CD4-positive, alpha-beta T cell treated with Interleukin-6 for 4 hours (primary cell): ENCODE data around the gene DUOX1.
"Not testable (repeated sequence)": the region's sequence is repeated elsewhere in the genome, so short reads cannot be mapped to it uniquely, and the experiment has no call there.

Source experiments
- DNase-seq: peaks from one replicate; pipeline ENCODE4 v3.0.0-alpha.2; 2020; ENCODE audit warnings: mixed read lengths

The DUOX1 gene

DNA sequence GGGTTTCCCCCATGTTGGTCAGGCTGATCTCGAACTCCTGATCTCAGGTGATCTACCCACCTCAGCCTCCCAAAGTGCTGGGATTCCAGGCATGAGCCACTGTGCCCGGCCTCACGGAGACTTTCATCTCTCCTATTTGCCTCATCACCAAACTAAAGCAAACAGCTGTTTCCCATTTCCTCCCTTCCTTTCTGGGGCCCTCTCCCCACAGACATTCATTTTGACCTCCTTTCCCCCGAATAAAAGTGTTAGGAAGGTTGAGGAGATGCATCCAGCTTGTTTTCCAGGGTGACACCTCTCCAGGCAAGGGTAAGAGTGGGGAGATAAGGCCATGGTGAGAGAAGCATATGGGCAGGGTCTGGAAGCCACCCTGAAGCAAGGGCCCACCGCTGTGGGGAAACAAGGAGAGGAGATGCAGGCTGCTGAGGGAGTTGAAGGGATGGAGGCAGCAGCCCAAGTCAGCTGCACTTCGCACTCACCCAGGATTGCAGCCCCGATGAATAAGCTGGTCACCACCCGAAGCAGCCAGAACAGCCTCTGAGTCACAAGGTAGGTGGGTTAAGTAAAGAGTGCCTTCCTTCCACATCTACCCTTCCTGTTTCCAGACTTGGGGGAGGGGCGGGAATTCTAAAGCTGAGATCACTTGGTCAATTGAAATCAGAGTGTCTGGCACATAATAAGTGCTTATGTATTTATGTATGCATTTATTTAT is 7.9 kb upstream of the DUOX1 start:
- no peak for DNase-seq

DNA sequence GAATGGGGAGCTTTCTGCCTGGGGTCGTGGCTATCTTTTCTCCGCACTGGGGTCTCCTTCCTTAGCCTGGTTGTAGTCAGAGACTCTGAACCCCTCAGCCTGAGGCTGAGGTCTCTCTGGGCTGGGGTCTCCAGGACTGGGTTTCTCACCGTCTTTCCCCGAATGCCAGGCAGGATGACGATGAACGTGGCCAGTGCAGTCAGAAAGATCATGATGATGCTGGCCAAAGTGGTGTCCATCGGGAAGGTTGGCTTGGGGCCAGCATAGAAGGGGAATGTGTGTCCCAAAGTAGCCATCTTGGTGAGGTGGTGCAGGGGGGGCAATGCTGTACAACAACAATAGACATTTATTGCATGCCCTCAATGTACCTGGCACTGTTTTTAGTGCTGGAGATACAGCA is 7.1 kb upstream of the DUOX1 start:
- DNase-seq, result no peak

DNA sequence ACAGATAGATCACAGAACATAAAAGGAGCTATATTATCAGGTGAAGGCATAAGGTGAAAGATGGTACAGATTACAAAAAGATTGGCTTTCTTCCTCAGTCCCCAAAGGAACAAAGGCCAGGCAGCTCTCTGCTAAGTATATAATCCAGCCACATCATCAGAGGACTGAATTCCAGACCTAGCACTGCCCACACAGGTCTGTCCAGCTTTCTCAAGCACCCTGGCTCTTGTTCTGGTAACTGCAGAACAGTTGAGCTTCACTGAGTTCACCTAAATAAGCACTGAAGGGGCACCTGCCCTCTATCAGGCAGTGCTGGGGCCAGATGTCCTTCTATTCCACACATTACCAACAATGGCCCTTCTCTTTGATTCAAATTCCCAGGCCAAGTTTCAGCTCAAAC is 6.4 kb upstream of the DUOX1 start:
- no peak for DNase-seq

DNA sequence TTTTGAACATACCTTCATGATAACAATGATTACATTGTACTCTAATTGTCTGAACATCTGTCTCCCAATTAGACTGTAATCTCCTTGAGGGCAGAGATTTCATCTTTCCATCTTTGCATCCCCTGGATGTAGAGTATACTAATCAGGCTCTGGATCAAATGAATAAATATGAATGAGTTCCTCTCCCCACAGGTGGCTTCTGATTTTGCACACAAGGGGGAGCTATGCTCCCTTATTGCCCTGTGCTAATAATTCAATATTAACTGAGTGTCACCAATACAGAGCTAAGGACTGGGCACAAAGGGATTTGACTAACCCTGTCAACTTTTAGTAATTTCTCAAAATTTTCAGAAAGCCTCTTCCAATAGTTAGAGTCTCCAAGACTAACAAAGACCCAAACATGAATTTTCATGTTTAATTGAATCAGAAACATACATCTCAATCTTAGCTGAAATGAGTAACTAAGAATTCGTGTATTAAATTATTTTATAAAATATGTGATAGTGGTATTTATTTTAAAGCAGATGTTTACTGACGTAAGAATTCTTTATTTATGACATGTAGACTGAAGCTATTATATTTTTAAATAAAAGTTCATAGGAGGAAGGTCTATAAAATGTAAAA is 3.1 kb upstream of the DUOX1 start:
- peak; percentile 60 for DNase-seq

DNA sequence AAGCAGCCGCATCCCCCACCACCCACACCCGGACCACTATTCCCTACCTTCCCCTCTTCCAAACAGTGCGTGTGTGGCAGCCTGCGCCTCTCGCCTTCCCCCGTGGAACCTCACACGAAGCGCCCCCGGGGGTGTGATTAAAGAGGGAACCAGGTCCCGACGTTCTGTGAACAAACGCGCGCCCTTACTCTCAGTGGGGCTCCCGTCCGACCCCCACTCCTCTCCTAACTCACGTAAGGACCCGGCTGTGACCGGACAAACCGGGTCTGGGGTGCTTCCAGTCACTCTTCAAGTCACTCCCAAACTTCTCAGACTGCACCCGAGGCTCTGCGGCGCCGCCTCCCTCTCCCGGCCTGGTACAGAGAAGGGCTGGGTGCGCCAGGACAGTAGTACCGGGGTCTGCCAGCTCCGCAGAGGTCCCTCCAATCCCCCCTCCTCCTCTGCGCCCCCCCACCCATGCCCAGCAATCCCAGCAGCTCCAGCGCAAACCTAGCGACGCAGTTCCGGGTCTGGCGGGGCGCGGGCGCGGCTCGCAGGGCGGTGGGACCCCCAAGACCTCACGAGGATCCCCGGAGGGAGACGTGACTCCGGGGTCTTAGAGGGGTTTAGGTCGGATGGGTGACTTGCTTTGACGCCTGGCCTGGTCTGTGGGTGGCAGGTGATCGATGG is 689 bp upstream of the DUOX1 start:
- no peak for DNase-seq

DNA sequence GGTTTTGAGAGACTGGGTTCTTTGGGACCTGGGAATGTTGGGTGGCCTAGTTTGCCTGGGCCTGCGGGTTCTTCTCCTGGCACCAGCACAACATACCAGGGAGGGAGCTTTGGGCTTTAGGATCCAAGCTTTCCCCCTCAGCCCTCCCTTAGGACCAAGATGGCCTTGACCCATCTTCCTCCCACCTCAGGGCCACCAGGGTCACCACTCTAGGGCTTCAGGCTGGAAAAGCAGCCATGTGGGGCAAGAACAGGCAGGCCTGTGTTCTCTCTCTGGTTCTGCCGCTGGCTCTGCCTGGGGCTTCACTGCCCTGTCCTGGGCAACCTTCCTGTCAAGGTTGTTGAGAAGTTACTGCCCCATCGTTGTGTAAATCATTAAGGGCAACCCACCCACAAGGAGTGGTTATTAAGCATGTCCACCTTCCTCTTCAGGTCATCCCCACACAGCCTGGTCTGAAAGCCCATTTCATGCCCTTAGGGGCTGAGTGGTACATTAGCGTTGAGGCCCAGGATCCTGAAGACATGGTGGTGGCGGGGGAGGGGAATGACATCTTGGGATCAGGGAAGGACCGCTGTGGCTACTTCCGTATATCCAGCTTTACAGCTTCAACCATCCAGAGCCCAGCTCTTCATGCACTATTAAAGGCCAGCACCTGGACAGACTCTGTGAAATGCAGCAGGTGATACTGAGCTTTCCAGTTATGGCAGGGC is 652 bp downstream of the DUOX1 start:
- DNase-seq, result no peak

DNA sequence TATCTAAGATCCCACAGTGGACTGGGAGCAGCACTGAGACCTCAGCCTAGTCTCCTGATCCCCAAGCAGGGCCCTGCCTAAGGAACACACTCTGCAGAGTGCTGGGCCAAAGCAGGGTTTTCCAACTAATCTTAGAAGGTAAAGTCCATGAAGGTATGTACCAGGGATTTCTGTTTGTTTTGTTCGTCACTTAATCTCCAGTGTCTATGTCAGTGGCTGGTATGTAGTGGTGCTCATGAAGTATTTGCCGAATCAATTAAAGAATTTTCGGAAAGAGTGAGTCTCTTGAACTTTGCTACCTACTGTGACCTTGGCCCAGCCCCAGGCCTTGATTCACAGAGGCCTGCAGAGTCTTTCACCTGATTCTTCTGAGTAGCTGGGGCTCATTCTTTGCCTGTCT is 1.7 kb downstream of the DUOX1 start:
- no peak for DNase-seq

DNA sequence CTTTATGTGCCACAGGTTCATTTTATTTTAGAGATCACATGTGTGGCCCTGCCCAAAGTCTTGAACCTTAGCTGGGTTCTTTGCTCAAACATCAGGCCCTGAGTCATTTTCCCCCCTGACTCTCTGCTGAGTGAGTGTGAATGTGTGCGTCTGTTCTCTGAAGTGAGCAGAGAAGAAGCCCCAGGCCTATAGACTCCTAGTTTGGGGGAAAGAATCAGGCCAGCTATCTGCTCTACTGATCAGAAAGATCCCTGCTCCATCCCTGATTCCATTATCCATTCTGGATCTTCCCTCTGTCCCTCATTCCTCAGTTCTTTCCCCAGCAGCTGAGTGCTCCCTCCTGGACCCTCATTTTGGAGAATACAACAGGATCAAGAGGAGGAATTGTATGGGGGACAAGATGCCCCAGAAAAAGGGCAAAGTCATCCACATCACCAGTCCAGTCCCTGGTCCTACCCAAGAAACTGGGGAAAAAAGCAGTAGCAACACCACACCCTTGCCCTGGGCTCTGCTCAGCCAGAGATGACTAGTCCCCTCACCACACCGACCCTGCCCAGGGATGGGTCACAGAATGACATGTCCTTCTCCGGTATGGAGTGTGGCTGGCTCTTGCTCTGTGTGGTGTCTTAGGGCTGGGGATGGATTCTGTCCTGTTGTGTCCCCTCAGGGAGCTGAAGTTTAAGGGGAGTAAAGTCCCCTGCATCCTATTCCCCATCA is 3.2 kb downstream of the DUOX1 start:
- no peak for DNase-seq

DNA sequence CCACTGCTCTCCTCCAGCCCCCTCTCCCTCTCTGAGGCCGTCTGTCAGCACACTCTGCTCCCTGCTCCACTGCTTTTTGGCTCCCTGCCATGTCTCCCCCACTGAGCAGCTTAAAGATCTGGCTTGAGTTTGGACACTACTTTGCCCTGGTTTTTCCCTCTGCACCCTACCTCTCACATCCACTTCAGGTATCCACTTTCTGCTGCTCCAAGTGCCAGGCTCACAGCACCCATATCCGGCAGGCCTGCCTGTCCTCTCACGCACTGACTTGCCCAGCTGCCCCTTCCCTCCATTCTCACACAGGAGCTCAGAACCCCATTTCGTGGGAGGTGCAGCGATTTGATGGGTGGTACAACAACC is 3.7 kb downstream of the DUOX1 start:
- DNase-seq, result no peak

DNA sequence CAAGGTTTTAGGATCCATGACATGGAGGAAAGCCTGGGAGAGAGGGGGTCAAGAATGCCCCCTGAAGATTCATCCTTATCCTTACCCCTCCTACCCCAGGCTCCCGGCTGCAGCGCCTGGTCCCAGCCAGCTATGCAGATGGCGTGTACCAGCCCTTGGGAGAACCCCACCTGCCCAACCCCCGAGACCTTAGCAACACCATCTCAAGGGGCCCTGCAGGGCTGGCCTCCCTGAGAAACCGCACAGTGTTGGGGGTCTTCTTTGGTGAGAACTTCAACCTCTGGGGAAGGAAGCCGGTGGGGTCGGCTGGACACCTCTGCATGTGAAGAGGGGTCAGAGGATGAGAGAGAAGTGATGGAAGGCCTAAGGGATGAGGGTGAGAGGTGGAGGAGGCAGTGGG is 4.3 kb downstream of the DUOX1 start:
- DNase-seq, result no peak

DNA sequence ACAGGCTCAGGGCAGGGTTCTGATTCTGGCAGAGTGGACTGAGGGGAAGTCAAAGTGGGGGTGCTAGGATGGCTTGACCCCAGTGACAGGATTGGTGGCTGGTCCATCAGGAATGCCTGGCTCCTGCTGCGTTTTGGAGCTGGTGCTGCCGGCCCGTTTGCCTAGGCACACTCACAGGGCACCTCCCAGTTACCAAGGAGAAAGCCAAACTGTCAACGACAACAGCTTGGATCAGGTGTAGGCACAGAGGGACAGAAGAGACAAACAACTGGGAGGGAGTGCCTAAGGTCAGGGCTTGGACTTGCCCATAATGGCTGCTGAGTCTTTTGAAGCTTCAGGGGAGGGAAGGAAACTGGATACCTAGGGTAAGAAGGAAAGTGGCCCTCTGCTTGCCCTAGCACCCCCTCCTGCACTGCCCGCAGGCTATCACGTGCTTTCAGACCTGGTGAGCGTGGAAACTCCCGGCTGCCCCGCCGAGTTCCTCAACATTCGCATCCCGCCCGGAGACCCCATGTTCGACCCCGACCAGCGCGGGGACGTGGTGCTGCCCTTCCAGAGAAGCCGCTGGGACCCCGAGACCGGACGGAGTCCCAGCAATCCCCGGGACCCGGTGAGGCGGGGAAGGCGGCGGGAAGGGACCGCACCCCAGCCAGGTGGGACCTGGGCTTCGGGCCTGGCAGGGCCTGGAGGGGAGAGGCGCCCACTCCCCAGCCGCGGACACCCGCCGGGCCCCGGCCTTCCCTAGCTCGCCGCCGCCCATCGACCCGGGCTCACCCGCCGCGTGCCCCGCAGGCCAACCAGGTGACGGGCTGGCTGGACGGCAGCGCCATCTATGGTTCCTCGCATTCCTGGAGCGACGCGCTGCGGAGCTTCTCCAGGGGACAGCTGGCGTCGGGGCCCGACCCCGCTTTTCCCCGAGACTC is 5.1 kb downstream of the DUOX1 start:
- DNase-seq, result peak; percentile 31

DNA sequence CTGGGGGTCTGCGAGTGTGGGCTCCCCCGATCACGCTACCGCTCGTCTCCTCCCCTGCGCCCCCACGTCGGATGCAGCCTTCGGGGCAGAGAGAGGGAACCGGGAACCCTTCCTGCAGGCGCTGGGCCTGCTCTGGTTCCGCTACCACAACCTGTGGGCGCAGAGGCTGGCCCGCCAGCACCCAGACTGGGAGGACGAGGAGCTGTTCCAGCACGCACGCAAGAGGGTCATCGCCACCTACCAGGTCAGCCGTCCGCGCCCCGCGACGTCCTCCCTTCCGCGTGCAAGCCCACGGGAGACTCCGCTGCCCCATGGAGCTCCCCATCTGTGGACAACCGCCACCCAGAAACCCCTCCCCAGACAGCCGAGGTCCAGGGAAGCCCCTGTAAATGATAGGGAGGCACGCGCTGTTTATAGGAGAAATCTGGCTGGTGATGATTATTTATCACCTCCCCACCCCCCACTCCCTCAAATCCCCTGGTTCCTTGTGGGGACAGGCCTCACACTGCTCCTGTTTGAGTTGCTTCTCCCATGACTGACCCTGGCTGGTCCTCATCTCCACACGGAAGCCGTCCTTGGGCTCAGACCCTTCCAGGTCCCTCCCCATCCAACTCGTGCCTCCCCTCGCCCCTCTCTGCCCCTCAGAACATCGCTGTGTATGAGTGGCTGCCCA is 6.0 kb downstream of the DUOX1 start:
- not testable (repeated sequence) for DNase-seq

DNA sequence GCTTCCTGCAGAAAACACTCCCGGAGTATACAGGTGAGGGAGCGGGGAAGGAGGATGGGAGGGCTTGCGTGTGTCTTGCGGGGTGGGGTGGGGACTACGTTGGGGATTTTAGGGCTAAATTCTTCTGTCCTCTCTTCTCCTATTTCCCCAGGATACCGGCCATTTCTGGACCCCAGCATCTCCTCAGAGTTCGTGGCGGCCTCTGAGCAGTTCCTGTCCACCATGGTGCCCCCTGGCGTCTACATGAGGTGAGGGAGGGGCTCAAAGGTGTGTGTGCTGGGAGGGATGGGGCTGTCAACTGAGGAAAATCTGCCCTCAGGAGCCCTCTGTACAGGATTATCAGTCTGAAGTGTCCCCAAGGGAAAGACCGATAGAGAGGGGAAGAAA is 6.6 kb downstream of the DUOX1 start:
- peak; percentile 37 for DNase-seq

DNA sequence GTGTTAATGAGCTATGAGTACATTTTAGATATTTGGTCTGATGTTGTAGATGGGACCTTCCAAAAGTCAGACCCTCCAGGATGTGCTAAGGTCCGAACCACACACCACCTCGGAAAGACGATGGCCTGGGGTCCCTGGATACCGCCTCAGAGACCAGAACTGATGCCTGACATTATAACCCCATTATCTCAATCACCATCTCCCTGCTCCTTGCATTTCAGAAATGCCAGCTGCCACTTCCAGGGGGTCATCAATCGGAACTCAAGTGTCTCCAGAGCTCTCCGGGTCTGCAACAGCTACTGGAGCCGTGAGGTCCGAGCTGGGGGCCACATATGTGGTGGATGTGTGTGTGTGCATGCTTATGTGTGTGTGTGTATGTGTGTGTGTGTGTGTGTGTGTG is 7.9 kb downstream of the DUOX1 start:
- DNase-seq, result no peak

DNA sequence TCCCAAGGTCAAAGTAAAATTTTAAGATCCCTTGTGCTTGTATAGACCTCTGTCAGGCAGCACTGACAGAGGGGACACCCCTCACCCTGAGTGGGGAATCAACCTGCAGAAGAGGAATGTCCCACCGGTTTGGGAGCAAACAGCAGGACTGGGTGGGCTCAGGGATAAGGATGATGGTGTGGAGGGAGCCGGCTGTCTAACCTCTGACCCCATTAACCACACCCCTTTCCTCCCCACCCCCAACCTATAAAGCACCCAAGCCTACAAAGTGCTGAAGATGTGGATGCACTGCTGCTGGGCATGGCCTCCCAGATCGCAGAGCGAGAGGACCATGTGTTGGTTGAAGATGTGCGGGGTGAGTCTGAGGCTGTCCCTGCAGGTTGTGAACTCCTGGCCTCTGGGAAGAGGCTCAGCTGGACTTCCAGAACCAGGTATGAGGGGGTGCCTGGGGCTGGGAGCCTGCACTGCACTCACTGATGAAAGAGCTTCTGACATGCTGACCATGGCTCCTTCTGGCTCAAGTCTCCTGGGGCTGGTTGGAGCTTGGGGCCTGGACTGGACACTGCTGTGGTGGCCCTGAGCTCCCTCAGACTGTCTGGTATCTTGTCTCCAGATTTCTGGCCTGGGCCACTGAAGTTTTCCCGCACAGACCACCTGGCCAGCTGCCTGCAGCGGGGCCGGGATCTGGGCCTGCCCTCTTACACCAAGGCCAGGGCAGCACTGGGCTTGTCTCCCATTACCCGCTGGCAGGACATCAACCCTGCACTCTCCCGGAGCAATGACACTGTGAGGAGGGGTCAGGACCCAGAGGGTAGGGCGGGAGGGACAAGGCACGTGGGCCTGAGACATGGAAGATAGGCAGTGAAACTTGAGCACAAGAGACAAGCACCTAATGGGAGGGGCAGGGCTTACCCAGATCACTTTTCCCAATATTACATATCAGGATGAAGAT is 9.3 kb downstream of the DUOX1 start:
- DNase-seq, result no peak

DNA sequence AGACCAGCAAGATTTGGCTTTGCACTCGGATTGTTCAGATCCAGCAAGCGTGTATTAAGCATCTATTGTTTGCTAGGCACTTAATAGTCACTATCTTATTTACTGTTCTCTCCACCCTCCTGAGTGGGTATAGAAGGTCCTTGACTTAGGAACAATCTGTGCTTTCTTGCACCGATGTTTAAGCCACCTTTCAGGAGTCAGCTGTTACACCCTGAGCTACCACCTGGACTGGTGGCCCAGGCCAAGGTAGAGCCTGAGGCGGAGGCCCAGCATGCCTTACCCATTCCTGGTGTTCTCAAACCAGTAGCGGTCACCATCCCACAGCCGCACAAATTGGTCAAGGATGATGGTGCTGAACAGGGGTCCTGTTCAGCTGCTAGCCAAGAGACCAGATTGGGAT is 10.0 kb downstream of the DUOX1 start:
- DNase-seq, result no peak

DNA sequence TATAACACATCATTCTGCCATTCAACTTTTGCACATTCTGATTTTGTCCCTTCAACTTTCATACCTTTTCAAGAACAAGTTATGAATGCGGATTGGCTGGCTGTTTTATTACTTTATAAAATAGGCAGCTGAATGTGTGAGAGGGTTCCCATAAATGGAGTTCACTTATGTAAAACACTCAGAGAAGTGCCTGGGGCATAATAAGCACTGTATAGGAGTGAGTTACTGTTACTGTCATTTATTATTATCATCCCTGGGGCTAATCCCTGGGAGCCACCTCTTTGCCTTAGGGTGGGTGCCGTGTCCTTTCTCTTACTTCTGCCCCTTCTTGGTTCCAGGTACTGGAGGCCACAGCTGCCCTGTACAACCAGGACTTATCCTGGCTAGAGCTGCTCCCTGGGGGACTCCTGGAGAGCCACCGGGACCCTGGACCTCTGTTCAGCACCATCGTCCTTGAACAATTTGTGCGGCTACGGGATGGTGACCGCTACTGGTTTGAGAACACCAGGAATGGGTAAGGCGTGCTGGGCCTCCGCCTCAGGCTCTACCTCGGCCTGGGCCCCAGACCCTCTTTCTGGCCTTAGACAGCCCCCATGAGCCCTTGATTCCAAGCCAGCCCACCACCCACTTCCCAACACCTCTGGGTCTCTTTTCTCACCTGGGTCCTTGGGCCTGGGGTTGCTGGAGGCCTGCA is 10.9 kb downstream of the DUOX1 start:
- no peak for DNase-seq

DNA sequence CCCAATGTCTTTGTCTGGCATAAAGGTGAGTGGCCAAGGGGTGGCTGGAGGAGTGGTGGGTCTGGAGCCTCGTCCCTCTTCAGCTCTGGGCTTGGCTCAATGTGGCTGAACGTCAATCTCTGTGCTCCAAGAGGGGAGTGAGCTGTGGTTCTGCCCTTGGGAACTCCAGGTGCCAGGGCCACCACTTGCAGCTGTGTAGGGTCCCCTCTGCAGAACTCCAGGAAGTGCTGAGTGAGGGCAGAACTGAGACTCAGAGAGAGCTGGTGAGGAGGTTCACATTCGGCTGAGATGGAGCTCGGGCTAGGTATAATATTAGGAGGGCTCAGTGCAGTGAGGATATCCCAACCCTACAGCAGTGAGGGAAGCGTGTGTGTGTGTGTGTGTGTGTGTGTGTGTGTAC is 11.6 kb downstream of the DUOX1 start:
- no peak for DNase-seq

DNA sequence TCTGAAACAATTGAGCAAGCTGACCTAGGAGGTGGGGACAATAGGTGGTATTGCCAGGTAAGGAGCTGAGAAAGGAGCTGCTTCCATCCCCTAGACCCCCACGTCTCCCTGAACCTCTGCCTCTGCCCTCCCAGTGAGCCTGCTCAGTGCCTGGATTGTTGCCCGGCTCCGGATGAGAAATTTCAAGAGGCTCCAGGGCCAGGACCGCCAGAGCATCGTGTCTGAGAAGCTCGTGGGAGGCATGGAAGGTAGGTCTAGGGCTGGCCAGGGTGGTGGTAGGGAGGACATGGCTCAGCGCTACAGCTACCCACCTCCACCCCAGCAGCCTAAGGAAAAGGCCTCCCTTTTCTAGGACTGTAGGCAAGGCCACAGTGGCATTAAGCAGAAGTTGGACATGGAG is 13.3 kb downstream of the DUOX1 start:
- no peak for DNase-seq

DNA sequence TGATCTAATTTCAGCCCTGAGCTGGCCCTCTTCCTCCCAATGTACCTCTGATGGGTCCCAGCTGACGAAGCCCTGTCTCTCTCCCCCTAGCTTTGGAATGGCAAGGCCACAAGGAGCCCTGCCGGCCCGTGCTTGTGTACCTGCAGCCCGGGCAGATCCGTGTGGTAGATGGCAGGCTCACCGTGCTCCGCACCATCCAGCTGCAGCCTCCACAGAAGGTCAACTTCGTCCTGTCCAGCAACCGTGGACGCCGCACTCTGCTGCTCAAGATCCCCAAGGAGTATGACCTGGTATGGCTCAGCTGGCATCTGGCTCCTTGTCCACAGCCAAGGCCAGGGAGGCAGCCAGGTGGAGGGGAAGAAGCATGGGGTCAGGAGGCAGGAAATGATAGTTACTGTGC is 14.2 kb downstream of the DUOX1 start:
- no peak for DNase-seq
